Jurkat, Clone E6-1 (cell line): ENCODE data around the gene HOXD8. TPM values are rescaled to one million over a fixed set of nuclear protein-coding genes. Genes with fewer than 3 reads are reported as not detected.

Source experiments
- DNase-seq: peaks from one replicate; pipeline ENCODE4 v3.0.0-alpha.2; 2011; ENCODE audit warnings: low read depth, low spot score
- H3K4me3 ChIP-seq: 2 replicates; pipeline ENCODE4 v1.5.1; 2011; ENCODE audit warnings: mild to moderate bottlenecking, low read length, control low read depth, moderate library complexity
- polyA plus RNA-seq: library from polyadenylated mRNA; unstranded; fragments of >200 nt; gene quantifications from one replicate; pipeline ENCODE4 v1.2.1, GENCODE V29; 2012; ENCODE audit warnings: missing spikeins; ENCODE audit not compliant: insufficient read length, insufficient read depth

Gene HOXD8
- polyA plus RNA-seq, result 4.9 TPM

GRCh38 chr2:176128982-176129796 lies at the start of gene HOXD8:
TSS of gene HOXD8 (plus strand) at chr2:176129705. CDS start at chr2:176130367, 662 bp downstream.
- DNase-seq, result peak; percentile 66
- peak within 1 kb of the TSS; percentile 44 for H3K4me3 ChIP-seq

DNA sequence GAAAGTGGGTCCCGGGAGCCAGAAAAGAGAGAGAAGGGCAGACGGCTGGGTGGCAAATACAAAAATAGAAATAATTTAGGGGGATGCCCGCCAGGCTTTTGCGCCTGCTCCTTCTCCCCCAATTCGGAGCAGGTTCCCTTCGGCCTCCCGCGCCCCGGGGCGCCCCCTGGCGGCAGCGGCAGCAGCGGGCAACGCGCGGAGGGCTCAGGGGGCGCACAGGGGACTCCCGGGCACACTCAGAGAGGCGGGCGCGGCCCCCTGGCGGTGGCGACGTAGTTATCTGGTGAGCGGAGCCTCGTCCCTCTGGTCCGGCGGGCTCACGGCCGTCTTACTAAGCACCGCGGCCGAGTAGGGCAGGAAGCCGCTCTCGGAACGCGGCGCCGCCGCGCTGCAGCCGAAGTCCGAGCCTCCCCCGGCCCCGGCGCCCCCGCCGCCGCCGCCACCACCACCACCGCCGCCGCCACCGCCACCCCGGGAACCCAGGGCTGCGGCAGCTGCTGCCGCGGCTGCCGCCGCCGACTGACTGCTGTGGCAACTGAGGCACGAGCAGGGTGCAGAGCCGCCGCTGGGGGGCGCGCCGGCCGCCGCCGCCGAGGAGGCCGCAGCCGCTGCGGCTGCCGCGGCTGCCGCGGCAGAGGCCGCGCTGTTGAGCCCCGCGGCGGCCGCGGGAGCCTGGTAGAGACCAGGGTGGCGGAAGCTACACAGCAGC lies 49.5 kb upstream of the HOXD8 start:
- peak overlapping the region; percentile 17 for H3K4me3 ChIP-seq
- peak; percentile 24 for DNase-seq

- no peak overlapping the region for H3K4me3 ChIP-seq
- DNase-seq, result no peak
Measured at GRCh38 chr2:176080540-176081375, 48.7 kb upstream of the HOXD8 start.

DNA sequence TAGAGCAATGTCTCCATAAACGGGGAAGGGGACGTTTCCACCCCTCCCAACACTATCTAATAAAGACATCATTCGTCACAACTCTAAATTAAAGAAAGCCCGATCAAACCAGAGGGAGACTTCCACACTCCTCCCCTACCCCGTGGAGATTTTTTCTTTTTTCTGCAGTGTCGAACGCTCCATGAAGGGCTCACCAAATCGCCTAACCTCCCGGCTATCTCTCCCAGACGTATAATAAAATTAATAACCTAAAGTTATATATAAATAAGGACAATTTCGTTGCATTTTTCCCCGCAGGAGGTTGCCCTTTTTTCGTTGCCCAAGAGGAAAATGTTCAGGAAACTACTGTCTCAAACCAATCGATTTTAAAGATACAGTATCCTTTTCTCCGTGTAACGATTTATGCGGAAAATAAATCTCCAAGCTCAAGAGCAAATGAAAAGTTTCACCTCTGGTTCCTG lies 48.1 kb upstream of the HOXD8 start:
- H3K4me3 ChIP-seq, result no peak overlapping the region
- DNase-seq, result no peak

- H3K4me3 ChIP-seq, result no peak overlapping the region
- no peak for DNase-seq
Measured at GRCh38 chr2:176081837-176082524, 47.5 kb upstream of the HOXD8 start.

- H3K4me3 ChIP-seq, result no peak overlapping the region
- DNase-seq, result no peak
Measured at GRCh38 chr2:176082525-176082823, 47.0 kb upstream of the HOXD8 start.

DNA sequence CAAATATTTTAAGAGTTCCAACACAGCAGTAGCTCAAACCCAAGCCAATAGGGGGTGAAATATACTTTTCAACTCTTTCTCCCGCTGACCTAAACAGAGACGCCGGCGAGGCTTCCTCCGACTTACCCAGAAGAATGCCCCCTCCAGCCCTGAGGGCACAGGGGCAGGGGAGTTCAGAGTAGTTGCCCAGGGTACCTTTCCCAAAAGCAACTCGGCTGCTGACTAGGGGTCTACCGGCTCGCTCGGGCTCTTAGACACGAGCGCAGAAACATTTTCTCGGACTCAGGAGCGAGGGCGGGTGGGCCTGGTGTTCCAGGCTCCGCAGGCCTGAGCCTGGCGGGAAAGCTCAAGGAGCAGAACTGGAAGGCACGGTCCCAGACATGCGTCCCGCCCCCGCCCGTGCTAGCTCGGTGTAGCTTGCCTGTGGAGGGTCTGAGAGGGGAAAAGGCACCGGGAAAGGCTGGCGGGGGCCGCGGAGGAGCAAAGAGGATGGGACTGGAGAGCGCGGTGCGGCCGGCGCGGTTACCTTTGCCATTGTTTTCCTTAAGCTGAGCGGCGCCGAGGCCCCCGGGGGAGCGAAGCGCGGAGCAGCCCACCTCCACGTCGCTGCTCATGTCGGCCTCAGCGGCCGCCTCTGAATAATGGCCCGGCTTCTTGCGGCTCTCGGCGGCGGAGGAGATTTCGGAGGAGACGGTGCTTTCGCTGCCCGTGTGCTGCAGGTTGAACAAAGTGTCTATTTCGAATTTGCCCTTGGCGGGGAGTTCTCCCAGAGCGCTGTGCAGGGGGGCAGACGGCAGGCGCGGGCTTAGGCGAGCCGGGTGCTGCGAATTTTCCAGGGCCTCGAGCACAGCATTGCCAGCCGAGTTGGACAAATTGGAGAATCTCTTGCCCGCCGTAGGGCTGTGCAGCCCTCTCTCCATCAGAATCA lies 46.4 kb upstream of the HOXD8 start:
- H3K4me3 ChIP-seq, result no peak overlapping the region
- DNase-seq, result no peak

- no peak for DNase-seq
- H3K4me3 ChIP-seq, result no peak within 1 kb of the TSS
Measured at GRCh38 chr2:176083796-176084261, 45.7 kb upstream of the HOXD8 start, which contains the start of gene EVX2. TSS of gene EVX2 (minus strand) at chr2:176083962. CDS start at chr2:176083776, 186 bp downstream.

- no peak for DNase-seq
- H3K4me3 ChIP-seq, result no peak overlapping the region
Measured at GRCh38 chr2:176084611-176085119, 44.8 kb upstream of the HOXD8 start.

- no peak overlapping the region for H3K4me3 ChIP-seq
Measured at GRCh38 chr2:176085120-176085788, 44.3 kb upstream of the HOXD8 start.

GRCh38 chr2:176085861-176086771 lies 43.4 kb upstream of the HOXD8 start:
- no peak for DNase-seq
- H3K4me3 ChIP-seq, result no peak overlapping the region

More at GRCh38 chr2:176085120-176085788, 44.3 kb upstream of the HOXD8 start:
- no peak for DNase-seq

DNA sequence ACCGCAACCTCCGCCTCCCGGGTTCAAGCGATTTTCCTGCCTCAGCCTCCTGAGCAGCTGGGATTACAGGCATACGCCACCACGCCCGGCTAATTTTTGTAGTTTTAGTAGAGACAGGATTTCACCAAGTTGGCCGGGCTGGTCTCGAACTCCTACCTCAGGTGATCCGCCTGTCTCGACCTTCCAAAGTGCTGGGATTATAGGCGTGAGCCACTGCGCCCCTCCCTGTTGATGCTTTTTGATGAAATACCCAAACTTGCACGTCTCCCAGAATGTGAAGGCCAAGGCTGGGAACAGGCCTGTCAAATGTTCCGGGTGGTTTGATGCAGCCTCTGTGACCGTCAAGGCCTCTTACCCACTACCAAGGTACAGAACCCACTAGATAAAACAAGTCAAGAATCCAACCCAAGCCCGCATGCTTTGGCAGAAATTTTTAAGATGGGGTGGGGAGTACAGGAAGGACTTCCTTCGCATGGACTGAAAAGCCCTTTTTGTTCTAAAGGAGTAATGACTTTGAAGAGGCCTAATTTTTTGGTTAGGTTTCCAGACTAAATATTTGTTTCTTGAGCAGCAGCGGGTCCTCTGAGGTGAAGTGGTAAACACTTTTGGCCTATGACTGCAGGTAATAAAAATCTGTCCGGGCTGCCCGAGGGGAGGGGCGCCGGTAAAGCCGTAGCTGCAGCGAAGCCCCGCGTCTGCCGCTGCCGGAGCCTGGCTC lies 42.0 kb upstream of the HOXD8 start:
- no peak for DNase-seq
- H3K4me3 ChIP-seq, result no peak overlapping the region

GRCh38 chr2:176088048-176088936 lies 41.2 kb upstream of the HOXD8 start:
- DNase-seq, result no peak
- peak overlapping the region; percentile 27 for H3K4me3 ChIP-seq

DNA sequence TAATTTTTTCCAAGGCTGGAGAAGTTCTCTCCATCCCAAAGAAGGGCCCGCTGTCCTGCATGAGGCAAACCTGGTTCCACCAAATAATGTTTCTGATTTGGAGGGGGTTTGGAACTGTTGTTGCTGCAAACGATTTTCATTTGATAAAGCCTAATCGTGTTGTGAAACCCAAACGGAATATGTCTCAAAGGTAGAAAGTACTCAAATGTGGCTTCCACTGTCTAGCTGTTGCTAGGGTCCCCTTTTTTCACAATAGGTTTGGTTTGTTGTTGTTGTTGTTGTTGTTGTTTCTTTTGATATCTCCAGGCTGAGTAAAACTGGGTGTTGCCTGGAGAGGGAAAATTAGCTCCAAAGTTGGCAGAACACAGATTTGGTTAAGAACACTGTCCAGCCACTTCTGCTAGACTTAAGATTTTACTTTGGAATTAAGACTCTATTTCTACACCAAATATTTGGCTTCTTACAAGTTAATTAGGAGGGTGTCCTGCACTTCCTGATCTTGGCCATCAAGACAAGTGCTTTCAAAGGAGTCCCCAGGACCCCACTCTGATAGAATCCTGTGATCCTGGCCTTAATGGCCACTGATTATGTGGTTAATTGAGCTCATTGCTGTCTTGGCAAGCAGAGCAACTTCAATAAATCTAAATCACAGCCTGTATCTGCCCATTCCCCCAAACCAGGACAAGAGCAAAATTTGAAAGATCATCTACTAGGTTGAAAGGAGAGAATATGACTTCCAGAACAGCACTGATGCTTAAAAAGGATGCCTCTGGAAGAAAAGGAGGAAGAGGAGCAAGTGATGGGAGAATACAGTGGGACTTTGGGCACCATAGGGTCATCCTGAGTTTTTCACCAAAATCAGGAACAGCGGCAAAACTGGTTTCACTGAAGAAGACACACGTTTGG lies 40.3 kb upstream of the HOXD8 start:
- no peak overlapping the region for H3K4me3 ChIP-seq
- no peak for DNase-seq
